T-helper 1 cell treated with Interleukin-12 subunit alpha and Interleukin-12 subunit beta and Interleukin-4 antibody, amounts not matched to agents 30 ng/mL and 1 ng/mL, for 36 hours (primary cell): Measurements from ENCODE around the gene NPC1L1. TPM values are rescaled to one million over a fixed set of nuclear protein-coding genes. Genes with fewer than 3 reads are reported as not detected.

Experiments used
- intact Hi-C: fragments of 100-400 bp; cut with micrococcal nuclease; formaldehyde crosslinking; loops from one replicate; pipeline ENCODE4 v1.15.1; 2024
- total RNA-seq: library from RNA; stranded (reverse); gene quantifications from 2 replicates; pipeline ENCODE4 v1.2.3, GENCODE V29; 2022

The NPC1L1 gene
- total RNA-seq, 1 donor from 2014 or later = not detected

- intact Hi-C loops = no loop called here
Observed at GRCh38 chr7:44538093-44538797, 2.9 kb downstream of the NPC1L1 start.

- intact Hi-C loops = no loop called here
Observed at GRCh38 chr7:44537442-44537841, 3.7 kb downstream of the NPC1L1 start.

- intact Hi-C loops = no loop called here
Observed at GRCh38 chr7:44536090-44536489, 5.0 kb downstream of the NPC1L1 start.

GRCh38 chr7:44535348-44536064 is 5.6 kb downstream of the NPC1L1 start:
- intact Hi-C loops = no loop called here

GRCh38 chr7:44534501-44534900 is 6.6 kb downstream of the NPC1L1 start:
- intact Hi-C loops = no loop called here

GRCh38 chr7:44534087-44534486 is 7.0 kb downstream of the NPC1L1 start:
- intact Hi-C loops = no loop called here

GRCh38 chr7:44533301-44534055 is 7.7 kb downstream of the NPC1L1 start:
- intact Hi-C loops = no loop called here

GRCh38 chr7:44531421-44532380 is 9.4 kb downstream of the NPC1L1 start:
- intact Hi-C loops = no loop called here

- intact Hi-C loops = no loop called here
Observed at GRCh38 chr7:44530990-44531389, 10.1 kb downstream of the NPC1L1 start.

GRCh38 chr7:44524811-44525388 is 16.2 kb downstream of the NPC1L1 start:
- intact Hi-C loops = no loop called here

GRCh38 chr7:44522315-44522714 is 18.8 kb downstream of the NPC1L1 start:
- intact Hi-C loops = no loop called here

GRCh38 chr7:44521347-44522095 is 19.6 kb downstream of the NPC1L1 start:
- intact Hi-C loops = no loop called here

GRCh38 chr7:44520574-44520973 is 20.6 kb downstream of the NPC1L1 start:
- intact Hi-C loops = no loop called here

- intact Hi-C loops = no loop called here
Observed at GRCh38 chr7:44519546-44519945, 21.6 kb downstream of the NPC1L1 start.

GRCh38 chr7:44518761-44519160 is 22.4 kb downstream of the NPC1L1 start:
- intact Hi-C loops = no loop called here

- intact Hi-C loops = no loop called here
Observed at GRCh38 chr7:44517175-44517574, 24.0 kb downstream of the NPC1L1 start.

- intact Hi-C loops = no loop called here
Observed at GRCh38 chr7:44515590-44516268, 25.4 kb downstream of the NPC1L1 start.

- intact Hi-C loops = no loop called here
Observed at GRCh38 chr7:44512736-44513135, 28.4 kb downstream of the NPC1L1 start.

GRCh38 chr7:44511863-44512468 is 29.2 kb downstream of the NPC1L1 start:
- intact Hi-C loops = no loop called here
